HG03039 (cell line): Measurements from ENCODE around the gene GABRG3.

Experiments used
- ATAC-seq: cut with Tn5 transposase; IDR thresholded peaks from one replicate; pipeline ENCODE4 v1.9.1; 2021; ENCODE audit warnings: mild to moderate bottlenecking, moderate library complexity; ENCODE audit not compliant: unreplicated experiment

The GABRG3 gene

DNA sequence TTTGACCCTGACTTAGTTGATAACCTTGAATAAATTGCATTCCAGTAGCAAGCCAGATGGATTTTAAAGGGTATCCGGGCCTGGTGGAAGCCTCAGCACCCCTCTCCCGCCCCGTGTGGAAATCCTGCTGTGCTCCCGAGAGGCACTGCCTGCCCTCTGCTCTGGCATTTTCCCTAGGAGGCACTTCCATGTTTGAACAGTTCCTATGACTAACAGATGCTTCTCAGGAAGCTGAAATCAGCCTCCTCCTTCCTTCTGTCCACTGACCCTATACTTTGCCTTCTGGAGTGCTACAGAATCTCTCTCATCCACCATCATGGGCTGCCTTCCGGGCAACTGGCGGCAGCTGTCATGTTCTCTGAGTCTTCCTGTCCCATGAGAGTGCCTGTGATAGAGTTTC lies 90.8 kb downstream of the GABRG3 start:
- ATAC-seq: no peak

DNA sequence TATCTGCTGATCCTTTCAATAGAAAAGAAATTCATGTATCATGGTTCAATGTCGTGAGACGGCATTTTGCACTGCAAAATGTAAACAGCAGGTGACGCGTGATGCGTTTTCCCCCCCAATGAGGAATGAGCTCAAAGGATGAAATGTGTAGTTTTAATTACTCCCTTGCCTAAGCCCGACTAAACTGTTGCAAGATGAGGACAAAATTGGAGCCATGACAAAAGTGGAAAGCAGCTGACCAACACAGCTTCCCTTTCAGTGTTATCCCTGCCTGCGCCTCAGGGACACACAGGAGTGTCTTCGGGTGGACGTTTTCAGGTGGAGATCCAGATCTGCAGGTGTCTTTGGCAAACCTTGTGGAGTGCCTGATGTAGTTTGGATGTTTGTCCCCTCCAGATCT lies 92.0 kb downstream of the GABRG3 start:
- no peak for ATAC-seq

GRCh38 chr15:27064080-27064479 lies 93.1 kb downstream of the GABRG3 start:
- no peak for ATAC-seq

- ATAC-seq: no peak
These were observed 94.2 kb downstream of the GABRG3 start for GRCh38 chr15:27065151-27065550.

DNA sequence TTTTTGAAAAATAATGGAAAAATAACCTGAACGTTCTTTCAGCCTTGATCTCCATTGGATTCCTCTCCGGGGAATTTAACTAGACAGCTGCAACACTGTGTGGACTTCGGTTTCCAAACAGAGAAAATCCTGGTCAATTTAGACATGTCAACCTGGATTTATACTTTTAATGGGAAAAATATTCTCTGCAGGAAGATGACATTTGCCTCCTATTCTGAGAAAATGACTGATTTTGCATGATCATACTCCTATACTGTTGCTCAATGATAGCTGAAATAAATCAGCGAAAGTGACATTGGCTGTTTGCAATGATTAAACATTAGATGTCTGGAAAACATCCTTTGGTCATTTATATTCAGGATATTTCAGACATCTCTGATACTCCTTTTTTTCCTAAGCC lies 94.8 kb downstream of the GABRG3 start:
- ATAC-seq: no peak

DNA sequence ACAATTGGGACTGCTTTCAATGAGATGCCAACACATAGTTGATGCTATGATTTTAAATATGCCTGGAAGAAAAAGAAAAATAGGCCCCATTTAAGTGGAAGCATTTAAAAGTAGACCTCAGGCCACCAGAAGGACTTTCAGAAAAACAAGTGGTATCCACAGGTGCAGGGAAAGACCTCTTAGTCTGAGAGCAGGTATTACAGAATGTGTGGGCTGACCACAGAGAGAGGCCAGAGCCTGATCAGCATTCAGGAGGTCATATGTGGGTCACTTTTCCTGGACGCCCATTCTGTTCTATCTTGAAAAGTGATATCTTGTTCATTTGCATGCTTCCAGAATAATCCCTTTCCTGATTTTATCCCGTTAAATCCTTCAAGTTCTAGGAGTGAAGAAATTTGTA lies 95.5 kb downstream of the GABRG3 start:
- no peak for ATAC-seq

DNA sequence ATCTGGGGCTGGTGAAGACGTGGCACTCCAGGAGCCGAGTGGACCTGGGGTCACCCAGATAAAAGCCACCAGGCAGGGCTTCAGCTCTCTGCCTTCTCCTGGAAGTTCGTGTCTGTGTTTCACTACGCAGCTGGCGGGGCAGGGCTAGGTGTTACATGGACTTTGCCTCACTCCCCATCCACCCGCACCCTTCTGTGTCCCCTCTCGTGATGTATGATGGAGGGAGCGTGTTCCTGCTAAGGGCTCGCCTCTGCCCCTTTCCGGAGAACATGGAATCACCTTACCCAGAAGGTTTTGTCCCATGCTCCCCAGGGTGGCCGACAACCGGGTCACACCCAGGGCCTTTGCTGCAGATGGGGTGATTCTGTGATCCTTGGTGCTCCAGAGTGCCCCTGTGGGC lies 96.2 kb downstream of the GABRG3 start:
- ATAC-seq: no peak

- no peak for ATAC-seq
These were observed 99.9 kb downstream of the GABRG3 start for GRCh38 chr15:27070841-27071240.

- no peak for ATAC-seq
These were observed 103.2 kb downstream of the GABRG3 start for GRCh38 chr15:27074179-27074578.

GRCh38 chr15:27077790-27078189 lies 106.8 kb downstream of the GABRG3 start:
- no peak for ATAC-seq

- no peak for ATAC-seq
These were observed 110.9 kb downstream of the GABRG3 start for GRCh38 chr15:27081676-27082418.

DNA sequence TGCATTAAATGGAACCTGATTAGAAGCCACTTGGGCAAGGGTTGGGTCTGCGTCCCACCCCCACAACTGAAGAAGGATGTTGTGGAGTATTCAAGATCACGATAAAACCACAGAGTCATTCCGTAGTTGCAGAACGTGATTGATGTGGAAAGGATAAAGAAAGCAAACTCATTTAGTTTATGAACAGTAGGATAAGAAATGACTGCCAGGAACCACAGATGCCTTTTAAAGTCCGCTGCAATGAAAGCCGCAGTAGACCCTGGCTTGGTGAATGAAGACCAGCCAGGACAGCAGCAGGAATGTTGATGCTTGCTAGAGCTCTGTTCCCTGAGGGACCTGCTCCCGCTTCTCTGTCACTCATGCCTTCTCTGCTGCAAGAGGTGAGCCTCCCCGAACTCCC lies 111.5 kb downstream of the GABRG3 start:
- no peak for ATAC-seq

- ATAC-seq: no peak
These were observed 113.9 kb downstream of the GABRG3 start for GRCh38 chr15:27084844-27085243.

- no peak for ATAC-seq
These were observed 115.2 kb downstream of the GABRG3 start for GRCh38 chr15:27086149-27086548.

DNA sequence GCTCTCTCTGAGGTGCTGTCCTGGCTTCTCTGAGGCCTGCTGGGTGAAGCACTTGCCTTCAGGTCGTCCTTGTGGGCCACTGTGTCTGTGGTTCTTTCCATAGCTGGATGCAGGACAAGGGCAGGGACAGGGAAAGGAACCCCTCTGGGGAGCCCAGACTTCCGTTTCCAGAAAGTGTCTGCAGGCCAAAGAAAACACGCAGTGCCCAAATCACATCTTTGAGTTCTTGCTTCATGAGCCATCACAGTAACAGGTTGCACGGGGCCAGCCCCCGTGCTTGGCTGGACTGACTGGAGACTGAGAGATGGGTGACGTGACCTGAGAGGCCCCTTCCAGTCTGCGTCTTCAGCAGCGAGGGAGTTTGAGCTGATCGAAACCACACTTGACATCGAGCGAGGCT lies 115.8 kb downstream of the GABRG3 start:
- ATAC-seq: no peak

DNA sequence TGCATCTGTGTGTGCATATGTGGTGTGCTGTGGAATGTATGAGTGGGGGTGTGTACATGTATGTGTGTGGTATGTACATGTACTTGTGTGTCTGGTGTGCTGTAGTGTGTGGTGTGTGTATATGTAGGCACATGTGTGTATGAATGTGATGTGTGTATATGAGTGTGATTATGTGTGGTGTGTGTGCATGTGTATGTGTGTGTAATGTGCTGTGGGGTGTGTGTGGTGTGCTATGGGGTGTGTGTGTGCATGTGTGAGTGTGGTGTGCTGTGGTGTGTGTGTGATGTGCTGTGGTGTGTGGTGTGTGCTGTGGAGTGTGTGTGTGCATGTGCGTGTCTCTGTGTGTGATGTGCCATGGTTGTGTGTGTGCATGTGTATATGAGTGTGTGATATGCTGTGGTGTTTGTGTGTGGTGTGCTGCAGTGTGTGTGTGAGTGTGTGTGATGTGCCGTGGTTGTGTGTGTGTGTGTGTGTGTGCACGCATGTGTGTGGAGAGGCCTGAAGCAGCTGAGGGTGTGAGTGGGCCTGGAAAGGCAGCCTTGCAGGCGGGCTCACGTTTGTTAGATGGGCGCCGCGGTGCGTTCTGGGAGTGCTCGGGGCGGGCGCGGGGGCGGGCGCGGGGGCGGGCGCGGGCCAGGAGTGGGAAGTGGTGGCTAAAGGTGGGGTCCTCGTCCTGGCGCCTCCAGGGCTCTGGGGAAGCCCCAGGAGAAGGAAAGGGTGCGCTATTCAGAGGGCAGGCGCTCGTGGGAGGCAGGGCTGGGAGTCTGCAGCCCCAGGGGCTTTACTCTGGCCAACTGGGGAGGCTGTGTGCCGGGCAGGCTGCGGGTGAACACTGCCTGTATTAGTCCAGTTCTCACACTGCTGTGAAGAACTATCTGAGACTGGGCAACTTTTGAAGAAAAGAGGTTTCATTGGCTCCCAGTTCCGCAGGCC lies 116.9 kb downstream of the GABRG3 start:
- ATAC-seq: no peak

DNA sequence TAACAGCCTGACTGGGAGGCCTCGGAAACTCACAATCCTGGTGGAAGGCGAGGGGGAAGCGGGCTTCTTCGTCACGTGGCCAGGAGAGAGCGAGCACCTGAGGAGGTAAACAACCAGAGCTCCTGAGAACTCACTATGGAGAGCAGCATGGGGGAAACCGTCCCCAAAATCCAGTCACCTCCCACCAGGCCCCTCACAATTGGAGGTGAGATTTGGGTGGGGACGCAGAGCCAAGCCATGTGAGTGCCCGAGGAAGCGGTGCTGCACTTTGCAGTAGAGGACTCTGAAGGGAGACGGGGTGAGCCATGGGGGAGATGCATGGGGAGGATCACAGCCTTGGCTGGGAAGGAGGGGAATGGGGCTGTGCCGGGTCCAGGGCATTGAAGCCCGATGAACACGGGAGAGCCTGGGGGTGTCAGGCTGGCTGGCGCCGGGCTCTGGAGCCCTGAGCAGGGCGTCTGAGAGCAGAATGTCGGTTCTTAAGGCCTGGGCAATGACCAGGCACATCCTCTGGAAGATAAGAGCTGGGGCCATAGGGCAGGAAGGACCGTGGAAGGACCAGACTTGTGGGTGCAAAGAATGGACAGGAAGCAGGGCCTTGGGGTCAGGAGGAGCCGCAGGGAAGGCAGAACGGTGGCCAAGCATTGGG lies 117.7 kb downstream of the GABRG3 start:
- ATAC-seq: no peak

DNA sequence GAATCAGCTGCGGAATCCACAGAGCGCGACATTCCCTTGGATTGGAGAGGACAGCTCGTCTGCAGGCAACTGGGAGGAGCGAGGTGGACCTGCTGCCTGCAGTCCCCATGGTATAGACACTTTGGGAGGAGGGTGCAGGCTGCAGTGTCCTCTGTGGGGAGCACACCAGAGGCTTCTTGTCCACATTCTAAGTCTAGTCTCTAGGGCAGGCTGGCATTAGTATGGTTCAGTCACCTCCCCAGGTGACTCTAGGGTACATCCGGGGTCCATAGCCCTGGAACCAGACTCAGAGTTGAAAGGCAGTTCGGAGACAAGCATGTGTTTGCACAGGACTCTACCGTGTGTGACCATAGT lies 118.2 kb downstream of the GABRG3 start:
- ATAC-seq: no peak

- ATAC-seq: no peak
These were observed 118.7 kb downstream of the GABRG3 start for GRCh38 chr15:27089676-27090075.

DNA sequence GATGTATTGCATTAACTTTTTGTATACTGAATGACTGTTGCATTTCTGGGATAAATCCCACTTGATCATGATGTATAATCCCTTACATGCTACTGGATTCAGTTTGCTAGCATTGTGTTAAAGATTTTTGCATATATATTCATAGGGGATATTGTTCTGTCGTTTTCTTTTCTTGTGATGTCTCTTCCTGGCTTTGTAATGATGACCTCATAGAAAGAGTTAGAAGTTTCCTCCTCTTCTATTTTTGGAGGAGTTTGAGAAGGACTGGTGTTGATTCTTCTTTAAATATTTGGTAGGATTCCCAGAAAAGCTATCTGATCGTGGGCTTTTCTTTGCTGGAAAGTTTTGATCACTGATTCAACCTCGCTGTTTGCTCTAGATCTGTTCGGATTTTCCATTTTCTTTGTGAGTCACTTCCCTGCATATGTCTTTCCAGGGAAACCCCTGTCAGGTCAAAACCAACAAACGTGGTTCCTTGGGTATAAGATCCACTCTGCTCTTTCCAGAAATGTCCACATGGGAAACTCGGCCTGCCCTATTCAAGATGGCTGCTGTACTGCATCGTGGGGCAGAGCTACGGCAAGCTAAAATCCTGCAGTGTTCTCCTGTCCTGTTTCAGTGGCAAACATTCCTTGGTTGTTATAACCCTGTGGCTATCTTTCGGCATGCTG lies 120.4 kb downstream of the GABRG3 start:
- no peak for ATAC-seq

GRCh38 chr15:27092390-27092789 lies 121.4 kb downstream of the GABRG3 start:
- no peak for ATAC-seq
